GM18526 (cell line): ENCODE results near the gene ANKRD1.

Experiments
- POLR2A ChIP-seq: IDR thresholded peaks from 3 replicates; pipeline ENCODE4 v1.6.1; 2011; ENCODE audit not compliant: insufficient read length; ENCODE audit errors: extremely low read depth

The ANKRD1 gene

GRCh38 chr10:90920986-90921666 lies at the start of gene ANKRD1:
ANKRD1 (minus strand) TSS chr10:90921087; CDS start chr10:90921027, 60 bp downstream.
- TF ChIP-seq POLR2A = no peak

DNA sequence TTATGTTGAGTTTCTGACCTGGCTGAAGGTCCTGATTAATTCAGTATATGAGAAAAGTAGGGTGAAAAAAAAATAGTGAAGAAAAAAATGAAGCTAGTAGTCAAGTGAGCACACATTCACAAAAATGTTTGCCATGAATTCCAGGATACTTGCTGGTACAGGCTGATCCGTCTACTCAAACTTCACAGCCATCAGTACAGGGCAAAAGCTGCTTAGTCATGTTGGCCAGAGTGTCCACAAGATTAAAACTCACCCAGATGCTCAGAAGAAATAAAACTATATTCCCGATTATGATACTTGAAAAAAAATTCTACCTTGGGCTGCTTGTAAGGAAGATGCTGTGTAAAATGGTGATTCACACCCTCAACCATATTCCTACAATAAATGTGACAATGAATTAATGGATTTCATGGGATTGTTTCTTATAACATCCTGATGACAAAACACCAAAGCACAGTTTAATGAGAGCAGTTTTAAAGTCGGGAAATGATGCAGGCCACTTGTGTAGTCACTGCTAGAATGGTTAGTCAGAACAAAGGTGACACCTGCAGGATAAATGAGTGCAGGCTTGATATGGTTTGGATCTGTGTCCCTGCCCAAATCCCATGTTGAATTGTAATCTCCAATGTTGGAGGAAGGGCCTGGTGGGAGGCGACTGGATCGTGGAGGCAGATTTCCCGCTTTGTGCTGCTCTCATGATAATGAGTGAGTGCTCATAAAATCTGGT lies 49.2 kb upstream of the ANKRD1 start:
- no peak for TF ChIP-seq POLR2A

GRCh38 chr10:90969121-90969534 lies 48.2 kb upstream of the ANKRD1 start:
- TF ChIP-seq POLR2A = no peak

DNA sequence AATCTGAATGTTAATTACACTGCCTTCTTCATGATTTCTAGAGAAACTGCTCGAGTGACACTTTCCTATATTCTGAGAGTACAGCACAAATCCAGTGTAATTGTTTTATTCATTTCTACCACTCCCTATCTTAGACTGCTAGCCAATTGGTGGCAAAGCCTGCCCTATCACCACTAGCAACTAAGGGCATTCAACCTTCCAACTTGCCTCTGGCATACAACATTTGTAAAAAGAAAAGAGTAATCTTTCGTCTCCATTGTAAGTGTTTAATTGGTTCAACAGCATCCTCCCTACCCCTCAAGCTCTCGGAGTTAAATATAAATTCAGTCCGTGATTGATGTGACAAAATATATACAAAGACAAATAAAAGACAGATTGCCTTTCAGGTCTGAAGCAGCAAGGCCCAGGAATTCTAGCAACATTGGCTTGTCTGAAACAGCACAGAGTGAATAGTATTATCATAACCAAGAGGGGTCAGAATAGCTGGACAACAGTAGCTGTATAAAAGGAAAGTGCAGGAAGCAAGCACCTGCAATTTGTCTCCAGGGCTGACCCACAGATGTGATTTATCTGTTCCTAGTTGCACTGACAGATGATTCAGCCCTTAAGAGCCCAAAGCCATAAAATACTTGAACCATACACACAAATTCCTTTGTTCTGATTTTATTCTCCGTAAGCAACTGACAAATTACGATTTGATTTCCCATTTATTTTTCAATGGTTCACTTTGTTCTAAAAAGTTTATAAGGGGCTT lies 47.6 kb upstream of the ANKRD1 start:
- TF ChIP-seq POLR2A = no peak

GRCh38 chr10:90967865-90968264 lies 47.0 kb upstream of the ANKRD1 start:
- TF ChIP-seq POLR2A = no peak

DNA sequence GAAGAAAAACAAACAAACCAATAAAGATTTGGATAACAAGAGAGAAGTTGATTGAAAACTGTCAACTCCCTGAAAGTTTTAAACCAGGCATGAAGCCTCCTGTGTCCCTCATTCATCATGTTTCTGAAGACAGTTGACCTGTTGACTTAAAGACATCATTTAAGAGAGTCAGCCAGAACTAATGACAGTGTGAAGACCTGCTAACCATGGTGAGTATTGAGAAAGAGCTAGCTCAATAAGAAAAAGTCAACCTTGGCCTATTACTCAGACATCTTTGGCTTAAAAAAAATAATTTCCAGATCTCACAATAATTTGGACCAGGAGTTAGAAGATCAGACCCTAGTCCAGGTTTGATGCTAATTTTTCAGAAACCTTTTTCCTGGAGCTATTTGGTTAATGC lies 45.3 kb upstream of the ANKRD1 start:
- TF ChIP-seq POLR2A = no peak

DNA sequence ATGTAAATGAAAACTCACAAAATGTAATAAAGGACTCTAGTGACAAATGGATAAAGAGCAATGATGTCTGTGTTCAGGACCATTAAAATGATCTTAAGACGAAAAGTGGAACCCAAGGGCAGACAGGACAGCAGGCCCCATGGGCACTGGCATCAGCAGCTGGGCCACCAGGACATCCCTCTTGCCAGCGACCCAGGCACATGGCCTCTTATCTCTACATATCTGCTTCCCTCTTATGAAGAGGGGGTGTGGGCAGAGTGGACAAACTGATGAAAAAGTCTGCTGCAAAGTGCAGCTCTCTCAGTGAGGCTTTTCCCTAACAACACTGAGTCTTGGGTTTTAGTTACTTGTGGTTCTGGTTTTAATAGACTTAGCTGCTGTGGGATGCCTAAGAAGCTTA lies 44.8 kb upstream of the ANKRD1 start:
- TF ChIP-seq POLR2A = no peak

- no peak for TF ChIP-seq POLR2A
Observed at GRCh38 chr10:90964781-90965465, 44.0 kb upstream of the ANKRD1 start.

- no peak for TF ChIP-seq POLR2A
Observed at GRCh38 chr10:90963331-90963730, 42.4 kb upstream of the ANKRD1 start.

GRCh38 chr10:90960355-90960814 lies 39.5 kb upstream of the ANKRD1 start:
- no peak for TF ChIP-seq POLR2A

DNA sequence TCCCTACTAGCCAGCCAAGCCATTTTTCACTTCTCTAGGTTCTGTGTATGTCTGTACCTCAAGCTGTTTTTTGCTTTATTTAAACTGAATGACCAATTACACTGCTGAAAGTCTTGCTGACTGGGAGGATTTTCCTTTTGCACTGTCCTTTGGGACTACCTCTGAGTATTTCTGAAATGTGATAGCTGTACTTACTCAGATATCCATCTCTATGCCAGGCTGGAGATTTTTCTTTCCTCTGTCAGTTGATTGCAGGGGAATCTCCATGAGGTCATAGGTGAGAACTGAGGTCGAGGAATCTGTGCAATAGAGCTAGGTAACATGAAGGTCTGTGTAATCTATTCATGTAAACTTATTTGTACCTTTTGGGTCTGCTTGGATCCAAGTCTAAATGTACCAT lies 38.9 kb upstream of the ANKRD1 start:
- no peak for TF ChIP-seq POLR2A

DNA sequence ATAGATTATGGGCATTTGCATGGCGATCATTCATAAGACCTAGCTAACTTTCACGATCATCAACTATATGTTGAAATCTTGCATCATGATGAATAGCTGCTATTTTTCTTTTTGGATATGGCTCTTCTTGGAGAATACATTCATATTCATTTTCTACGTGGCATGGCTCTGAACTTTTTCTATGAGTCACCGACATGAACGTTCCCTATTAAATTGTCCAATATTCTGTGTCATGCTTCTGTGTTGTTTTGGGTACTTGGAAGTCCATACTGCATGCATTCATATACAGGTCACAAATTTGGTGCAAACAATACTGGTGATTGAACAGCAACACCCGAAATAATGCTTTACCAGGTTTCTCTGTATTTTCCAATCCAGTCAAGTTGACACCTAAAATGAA lies 37.9 kb upstream of the ANKRD1 start:
- TF ChIP-seq POLR2A = no peak

DNA sequence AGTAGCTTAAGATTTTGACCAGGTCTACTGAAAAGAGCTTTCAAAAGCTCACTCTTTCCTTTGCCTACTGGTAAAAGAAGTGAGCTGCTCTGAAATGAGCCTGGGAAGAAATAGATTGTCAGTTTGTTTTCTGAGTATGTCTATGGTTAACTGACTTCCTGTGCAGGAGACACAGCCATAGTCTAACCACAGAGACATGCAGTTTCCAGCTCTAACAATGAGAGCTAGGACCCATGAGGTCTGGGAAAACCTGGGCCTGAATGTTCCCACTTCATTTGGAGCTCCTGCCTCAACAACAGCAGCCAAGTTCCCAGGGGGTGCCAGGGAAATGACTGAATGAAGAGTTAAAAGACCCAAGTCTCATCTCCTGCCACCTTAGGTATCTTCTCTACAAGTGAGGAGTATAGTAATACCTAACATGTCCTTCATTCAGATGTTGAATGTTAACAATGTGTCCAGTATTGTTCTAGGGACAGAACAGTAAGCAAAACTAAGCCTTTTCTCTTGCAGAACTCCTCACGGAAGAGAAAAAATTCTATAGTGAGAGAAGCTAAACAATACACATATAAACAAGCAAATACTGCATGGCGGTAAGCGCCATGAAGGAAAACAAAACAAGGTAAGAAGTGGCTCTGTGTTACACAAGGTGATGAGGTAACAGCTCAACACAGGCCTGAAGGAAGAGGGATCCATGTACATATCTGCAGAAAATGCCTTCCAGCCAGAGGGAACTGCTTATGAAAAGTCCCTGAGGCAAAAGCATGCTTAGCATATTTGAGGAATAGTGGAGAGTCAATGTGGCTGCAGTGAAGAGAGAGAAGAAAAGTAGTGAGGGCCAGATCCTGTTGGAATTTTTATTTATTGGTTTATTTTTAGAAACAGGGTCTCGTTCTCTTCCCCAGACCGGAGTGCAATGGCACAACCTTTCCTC lies 26.4 kb upstream of the ANKRD1 start:
- no peak for TF ChIP-seq POLR2A

DNA sequence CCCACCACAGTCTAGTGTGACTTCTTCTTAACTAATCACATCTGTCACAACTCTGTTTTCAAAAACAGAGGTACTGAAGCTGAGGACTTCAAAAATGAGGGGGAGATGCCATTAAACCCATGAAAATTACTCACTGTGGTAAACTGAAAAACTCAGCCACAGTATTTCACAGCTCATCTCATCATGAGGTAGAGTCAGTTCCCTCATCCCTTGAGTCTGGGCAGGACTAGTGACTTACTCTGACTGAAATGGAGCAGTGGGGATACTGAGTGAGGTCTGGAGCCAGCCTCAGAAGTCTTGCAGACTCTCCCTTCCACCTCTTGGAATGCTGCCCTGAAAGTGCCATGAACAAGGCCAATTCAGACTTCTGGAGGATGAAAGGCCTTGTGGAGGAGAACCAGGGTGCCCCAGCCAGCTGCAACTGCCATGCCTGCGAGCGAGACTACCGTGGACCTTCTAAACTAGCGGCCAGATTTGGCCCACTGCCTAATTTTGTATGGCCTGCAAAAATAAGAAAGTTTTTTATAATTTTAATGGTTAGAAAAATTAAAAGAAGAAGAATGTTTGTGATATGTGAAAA lies 24.7 kb upstream of the ANKRD1 start:
- no peak for TF ChIP-seq POLR2A
